Common myeloid progenitor, CD34-positive (primary cell): ENCODE data around the gene SLC2A4RG.

Source experiments
- CTCF ChIA-PET: fragments of 350-600 bp; sonication (Branson Sonifier 250); formaldehyde crosslinking; loops from one replicate; lab custom pipeline; 2021; ENCODE audit warnings: antibody characterized with exemption; lab: Charles Lee
- POLR2A ChIA-PET: fragments of 350-600 bp; sonication (Branson Sonifier 250); formaldehyde crosslinking; loops from one replicate; lab custom pipeline; 2021; ENCODE audit warnings: antibody characterized with exemption; lab: Charles Lee
- DNase-seq, 3 donors: peaks; one replicate each; pipeline versions ENCODE4 v3.0.0 to v3.0.0-alpha.2; 2013
- H3K27ac ChIP-seq, 2 experiments: 1 replicate in 1 of 2; 2 replicates in 1 of 2; pipeline ENCODE4 v1.7.0; 2013; ENCODE audit warnings: inconsistent platforms in 2 of 2, low read length in 2 of 2, mild to moderate bottlenecking in 2 of 2, low read depth in 1 of 2, moderate library complexity in 1 of 2; ENCODE audit not compliant: severe bottlenecking in 2 of 2, insufficient read depth in 1 of 2, poor library complexity in 1 of 2
- H3K27me3 ChIP-seq, 5 experiments: replicated peaks in 2 of 5; 1 replicate in 3 of 5; 2 replicates in 2 of 5; pipeline versions ENCODE4 v1.6.1 to v1.7.0; 2013; ENCODE audit warnings: low read length in 4 of 5, mild to moderate bottlenecking in 2 of 5, moderate library complexity in 2 of 5, inconsistent platforms in 1 of 5; ENCODE audit not compliant: insufficient read depth in 5 of 5, control insufficient read depth in 4 of 5
- H3K36me3 ChIP-seq, 4 experiments: 1 replicate in 2 of 4; 2 replicates in 2 of 4; pipeline versions ENCODE4 v1.6.1 to v1.7.0; 2013; ENCODE audit warnings: low read length in 3 of 4, control low read depth in 1 of 4, mild to moderate bottlenecking in 1 of 4; ENCODE audit not compliant: control insufficient read depth in 4 of 4, insufficient read depth in 4 of 4
- H3K4me1 ChIP-seq, 4 experiments: 1 replicate in 3 of 4; 2 replicates in 1 of 4; pipeline versions ENCODE4 v1.6.1 to v1.7.1; 2013; ENCODE audit warnings: low read length in 3 of 4, mild to moderate bottlenecking in 3 of 4, control low read depth in 1 of 4, inconsistent platforms in 1 of 4, moderate library complexity in 1 of 4; ENCODE audit not compliant: control insufficient read depth in 4 of 4, insufficient read depth in 4 of 4; ENCODE audit errors: control extremely low read depth in 1 of 4
- H3K4me3 ChIP-seq, 7 experiments: 1 replicate in 4 of 7; 2 replicates in 3 of 7; pipeline versions ENCODE4 v1.5.1 to v1.7.0; 2013; ENCODE audit warnings: mild to moderate bottlenecking in 7 of 7, low read length in 6 of 7, moderate library complexity in 6 of 7, inconsistent platforms in 2 of 7, low read depth in 2 of 7, control low read depth in 1 of 7; ENCODE audit not compliant: insufficient read depth in 4 of 7, control insufficient read depth in 1 of 7; ENCODE audit errors: extremely low read depth in 1 of 7
- H3K9me3 ChIP-seq, 5 experiments: 1 replicate in 4 of 5; 2 replicates in 1 of 5; pipeline versions ENCODE4 v1.6.1 to v1.7.1; 2013; ENCODE audit warnings: low read length in 4 of 5, mild to moderate bottlenecking in 2 of 5, inconsistent platforms in 1 of 5, low read depth in 1 of 5, moderate library complexity in 1 of 5; ENCODE audit not compliant: control insufficient read depth in 4 of 5, insufficient read depth in 2 of 5; ENCODE audit errors: control extremely low read depth in 1 of 5
- WGBS: methylation state at CpG from one replicate; pipeline ENCODE4 v1.1.5; 2013; ENCODE audit not compliant: insufficient coverage; 5-methylcytosine and 5-hydroxymethylcytosine counted together

Gene SLC2A4RG

DNA sequence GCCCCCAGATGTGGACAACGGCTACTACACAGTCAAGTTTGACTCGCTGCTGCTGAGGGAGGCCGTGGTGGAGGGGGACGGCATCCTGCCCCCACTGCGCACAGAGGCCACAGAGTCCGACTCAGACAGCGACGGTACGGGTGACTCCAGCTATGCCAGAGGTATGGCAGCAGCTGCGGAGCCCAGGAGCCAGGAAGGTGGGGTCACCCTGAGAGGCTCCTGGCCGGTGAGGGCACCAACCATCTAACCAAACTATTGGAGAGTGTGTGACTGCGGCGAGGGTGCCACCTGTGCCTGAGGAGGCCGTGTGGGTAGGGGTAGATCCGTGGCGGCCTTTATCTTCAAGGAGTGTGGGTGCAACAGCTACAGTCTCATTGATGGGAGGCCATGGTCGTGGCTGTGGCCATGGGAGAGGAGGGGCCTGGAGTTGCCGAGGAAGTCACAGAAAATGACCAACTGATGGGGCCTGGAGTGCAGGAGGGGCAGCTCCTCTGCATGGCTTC, 5.9 kb upstream of the SLC2A4RG start:
- Histone ChIP-seq H3K27me3 (peaks cover 0 to 3% (median 0%) of the 10 kb centered on the region in 5 experiments), H3K9me3 (no peaks in the 10 kb centered on the region), H3K4me1 (peaks cover 0 to 45% (median 32%) of the 10 kb centered on the region in 4 experiments), H3K27ac (no peak overlapping the region), H3K4me3 (no peak overlapping the region), H3K36me3 (peaks cover 2 to 41% (median 20%) of the 10 kb centered on the region in 4 experiments)
- DNase-seq, result no peak
- ChIA-PET POLR2A (no interaction called here), CTCF (interaction anchor here (0.9 to 1.1 kb wide), 2 partner anchors 10 to 18 kb away, joined by 3 to 4 read pairs; no protein-coding TSS in a partner anchor)
- WGBS, result 96% methylated on average over 13 of the region's 18 CpGs

DNA sequence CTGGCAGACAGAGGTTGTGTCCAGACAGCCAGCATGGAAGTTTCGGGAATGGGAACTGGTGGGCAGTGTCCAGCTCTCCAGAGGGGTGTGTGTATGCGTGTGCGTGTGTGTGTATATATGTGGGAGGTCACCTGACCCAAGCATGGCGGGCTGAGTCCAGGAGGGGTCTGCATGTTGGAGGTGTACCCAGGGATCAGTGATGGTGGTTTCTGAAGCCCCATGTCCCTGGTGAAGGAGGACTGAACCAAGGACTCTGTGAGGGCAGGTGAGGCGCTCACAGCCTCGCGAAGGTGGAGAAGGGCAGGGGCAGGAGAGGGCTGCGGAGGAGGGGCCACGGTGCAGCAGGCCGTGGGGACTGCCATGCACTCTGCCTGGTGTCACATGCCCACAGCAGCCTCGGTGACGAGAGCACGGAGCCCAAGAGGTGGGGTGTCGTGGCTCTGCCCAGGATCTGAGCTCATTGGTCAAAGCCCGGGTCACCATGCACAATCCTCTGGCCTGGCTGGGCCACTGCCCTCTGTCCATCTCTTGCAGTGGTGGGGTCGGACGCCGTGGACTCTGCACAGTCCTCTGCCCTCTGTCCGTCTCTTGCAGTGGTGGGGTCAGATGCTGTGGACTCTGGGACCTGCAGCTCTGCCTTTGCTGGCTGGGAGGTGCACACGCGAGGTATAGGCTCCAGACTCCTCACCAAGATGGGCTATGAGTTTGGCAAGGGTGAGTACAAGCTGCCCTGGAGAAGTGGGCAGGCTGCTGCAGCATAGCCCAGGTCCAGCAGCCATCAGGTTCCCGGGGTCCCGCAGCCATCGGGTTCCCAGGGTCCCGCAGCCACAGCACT, 5.2 kb upstream of the SLC2A4RG start:
- Histone ChIP-seq H3K27me3 (peaks cover 0 to 5% (median 0%) of the 10 kb centered on the region in 5 experiments), H3K27ac (no peak overlapping the region), H3K36me3 (peaks cover 2 to 41% (median 20%) of the 10 kb centered on the region in 4 experiments), H3K4me3 (no peak overlapping the region), H3K9me3 (no peaks in the 10 kb centered on the region), H3K4me1 (peaks cover 0 to 51% (median 34%) of the 10 kb centered on the region in 4 experiments)
- POLR2A ChIA-PET, result no interaction called here
- WGBS, result 93% methylated on average over 23 of the region's 25 CpGs
- CTCF ChIA-PET, result interaction anchor here (0.9 to 1.1 kb wide), 3 partner anchors 11 to 41 kb away, joined by 3 to 4 read pairs (median 4); no protein-coding TSS in a partner anchor
- no peak for DNase-seq

DNA sequence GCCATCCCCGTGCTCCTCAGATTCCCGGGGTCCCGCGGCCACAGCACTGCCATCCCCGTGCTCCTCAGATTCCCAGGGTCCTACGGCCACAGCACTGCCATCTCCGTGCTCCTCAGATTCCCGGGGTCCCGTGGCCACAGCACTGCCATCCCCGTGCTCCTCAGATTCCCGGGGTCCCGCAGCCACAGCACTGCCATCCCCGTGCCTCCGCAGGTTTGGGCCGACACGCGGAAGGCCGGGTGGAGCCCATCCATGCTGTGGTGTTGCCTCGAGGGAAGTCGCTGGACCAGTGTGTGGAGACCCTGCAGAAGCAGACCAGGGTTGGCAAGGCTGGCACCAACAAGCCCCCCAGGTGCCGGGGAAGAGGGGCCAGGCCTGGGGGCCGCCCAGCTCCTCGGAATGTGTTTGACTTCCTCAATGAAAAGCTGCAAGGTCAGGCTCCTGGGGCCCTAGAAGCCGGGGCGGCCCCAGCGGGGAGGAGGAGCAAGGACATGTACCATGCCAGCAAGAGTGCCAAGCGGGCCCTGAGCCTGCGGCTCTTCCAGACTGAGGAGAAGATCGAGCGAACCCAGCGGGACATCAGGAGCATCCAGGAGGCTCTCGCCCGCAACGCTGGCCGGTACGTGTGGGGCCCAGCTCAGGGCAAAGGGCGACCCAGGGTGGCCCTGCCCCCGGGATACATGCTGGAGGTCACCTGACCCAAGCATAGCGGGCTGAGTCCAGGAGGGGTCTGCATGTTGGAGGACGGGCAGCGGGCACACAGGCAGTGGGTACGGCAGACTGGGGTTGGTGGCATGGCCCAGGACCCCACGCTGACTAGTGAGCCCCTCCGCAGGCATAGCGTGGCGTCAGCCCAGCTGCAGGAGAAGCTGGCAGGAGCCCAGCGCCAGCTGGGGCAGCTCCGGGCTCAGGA, 4.4 kb upstream of the SLC2A4RG start:
- ChIA-PET CTCF (interaction anchor here (0.7 to 1.0 kb wide), 3 partner anchors 27 to 74 kb away, joined by 3 to 5 read pairs (median 4); partner anchors contain the start of genes ARFRP1 and ZGPAT), POLR2A (no interaction called here)
- no peak for DNase-seq
- no peak overlapping the region for H3K4me3 ChIP-seq
- no peaks in the 10 kb centered on the region for H3K9me3 ChIP-seq
- no peak overlapping the region for H3K27ac ChIP-seq
- peaks cover 2 to 34% (median 20%) of the 10 kb centered on the region in 4 experiments for H3K36me3 ChIP-seq
- H3K27me3 ChIP-seq, result peaks cover 0 to 5% (median 0%) of the 10 kb centered on the region in 5 experiments
- 96% methylated on average over 48 of the region's 48 CpGs for WGBS
- H3K4me1 ChIP-seq, result peaks cover 0 to 47% (median 34%) of the 10 kb centered on the region in 4 experiments

DNA sequence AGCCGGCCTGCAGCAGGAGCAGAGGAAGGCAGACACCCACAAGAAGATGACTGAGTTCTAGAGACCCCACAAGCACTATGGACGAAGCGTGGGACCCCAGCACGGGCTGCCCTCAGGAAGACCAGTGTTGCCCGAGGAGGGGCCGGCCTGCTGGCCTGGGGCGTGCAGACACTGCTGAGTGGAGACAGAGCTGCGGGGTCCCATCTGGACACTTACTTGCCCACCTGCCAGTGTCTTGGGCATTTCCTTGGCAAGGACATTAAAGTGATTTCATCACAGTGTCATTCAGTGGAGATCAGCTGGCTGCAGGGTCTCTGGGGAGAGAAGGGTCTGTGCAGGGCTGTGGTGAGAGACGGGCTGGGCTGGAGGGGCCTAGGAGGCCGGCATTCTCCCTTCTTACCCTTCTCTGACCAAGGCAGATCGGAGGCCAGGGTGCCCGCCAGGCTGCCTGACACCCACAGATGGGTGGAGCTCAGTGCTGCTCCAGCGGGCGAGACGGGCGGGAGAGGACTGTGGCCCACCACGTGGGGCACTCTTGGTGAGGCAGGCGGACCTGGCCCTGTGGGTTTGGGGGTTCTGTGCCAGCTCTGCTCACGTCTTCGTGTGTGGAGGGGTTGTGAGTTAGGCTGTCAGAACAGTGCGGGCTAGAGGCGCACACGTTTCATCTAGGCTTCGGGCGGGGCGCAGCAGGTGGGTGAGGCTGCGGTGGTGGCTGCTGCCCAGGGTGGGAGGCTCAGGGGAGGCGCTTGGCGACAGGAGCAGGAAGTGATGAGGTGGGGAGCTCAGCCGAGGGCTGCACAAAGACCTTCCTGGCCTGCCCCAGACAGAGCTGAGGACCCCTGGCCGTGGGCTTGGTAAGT, 3.5 kb upstream of the SLC2A4RG start, which contains the start of gene LIME1:
LIME1 (plus strand) TSS at position 806 of the 860 bp plus-strand sequence. CDS start 886 bp downstream, outside the sequence.
- WGBS, result 80% methylated on average over 26 of the region's 31 CpGs
- Histone ChIP-seq H3K9me3 (no peaks in the 10 kb centered on the region), H3K4me1 (peaks cover 0 to 49% (median 36%) of the 10 kb centered on the region in 4 experiments), H3K27me3 (peaks cover 0 to 5% (median 0%) of the 10 kb centered on the region in 5 experiments), H3K27ac (no peak within 1 kb of the TSS), H3K4me3 (peak within 1 kb of the TSS in 5 of 7 experiments; percentile 32 to 74 (median 52)), H3K36me3 (peaks cover 2 to 33% (median 20%) of the 10 kb centered on the region in 4 experiments)
- DNase-seq, result peak; percentile 36 to 60 (median 48)
- CTCF ChIA-PET, result interaction anchor here (0.7 to 1.3 kb wide), 4 partner anchors 15 to 245 kb away, joined by 3 to 5 read pairs (median 3); partner anchors contain the start of genes ARFRP1, PRPF6 and ZGPAT
- POLR2A ChIA-PET, result no interaction called here

DNA sequence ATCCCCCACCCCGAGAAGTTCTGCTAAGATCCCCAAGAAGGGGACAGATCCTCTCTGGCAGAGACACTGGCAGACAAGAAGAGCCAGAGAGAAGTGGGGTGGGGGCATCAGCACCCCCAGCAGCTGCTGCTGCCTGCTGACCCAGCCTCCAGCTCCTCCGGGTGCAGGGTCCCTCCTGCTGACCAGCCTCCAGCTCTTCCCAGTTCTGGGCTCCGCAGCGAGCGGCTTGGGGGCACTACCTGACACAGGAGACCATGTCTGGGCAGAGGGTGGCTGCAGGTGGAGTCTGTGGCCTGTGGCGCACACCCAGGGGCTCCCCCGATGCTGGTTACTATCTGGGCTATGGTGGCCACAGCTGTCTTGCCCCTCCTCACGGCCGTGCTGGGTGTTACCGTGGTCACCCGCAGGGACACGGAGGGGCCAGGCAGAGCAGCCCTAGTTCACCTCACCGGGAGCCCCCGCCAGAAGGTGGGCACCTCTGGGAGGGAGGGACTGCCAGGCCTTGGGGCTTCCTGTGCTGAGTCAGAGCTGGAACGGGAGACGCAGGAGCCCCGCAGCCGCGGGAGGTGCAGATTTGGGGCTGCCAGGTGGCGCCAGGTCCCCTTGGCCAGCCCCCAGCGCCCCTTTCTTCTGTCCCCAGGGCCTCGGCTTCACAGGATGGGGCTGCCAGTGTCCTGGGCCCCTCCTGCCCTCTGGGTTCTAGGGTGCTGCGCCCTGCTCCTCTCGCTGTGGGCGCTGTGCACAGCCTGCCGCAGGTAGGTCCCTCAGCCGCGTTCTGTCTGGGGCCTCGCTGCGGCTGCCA, 2.5 kb upstream of the SLC2A4RG start:
- 14% methylated on average over 29 of the region's 30 CpGs for WGBS
- H3K27me3 ChIP-seq, result peaks cover 0 to 5% (median 0%) of the 10 kb centered on the region in 5 experiments
- POLR2A ChIA-PET, result no interaction called here
- H3K27ac ChIP-seq, result no peak overlapping the region
- H3K4me3 ChIP-seq, result peak overlapping the region in 5 of 7 experiments; percentile 32 to 74 (median 52)
- CTCF ChIA-PET, result interaction anchor here (0.6 to 1.3 kb wide), 4 partner anchors 16 to 244 kb away, joined by 3 to 4 read pairs (median 3); partner anchors contain the start of gene PRPF6
- H3K9me3 ChIP-seq, result no peaks in the 10 kb centered on the region
- H3K36me3 ChIP-seq, result peaks cover 2 to 33% (median 21%) of the 10 kb centered on the region in 4 experiments
- DNase-seq, result peak in 2 of 3 donors; percentile 47 to 63
- H3K4me1 ChIP-seq, result peaks cover 0 to 51% (median 42%) of the 10 kb centered on the region in 4 experiments
